MM.1S (cell line): ENCODE results near the gene DPY19L3.

Experiments
- EZH2 ChIP-seq: fragments of 300-600 bp; sonication (generic); optimal IDR thresholded peaks from 2 replicates; pipeline ENCODE3; 2017; ENCODE audit warnings: low read depth, mild to moderate bottlenecking, antibody characterized with exemption, low read length, mixed read lengths
- EZH2phosphoT487 ChIP-seq: fragments of 300-600 bp; sonication (generic); IDR thresholded peaks from 2 replicates; pipeline ENCODE4 v1.6.1; 2018; ENCODE audit warnings: antibody characterized with exemption, low read length
- TF ChIP-seq, protein P1 (sequence below): fragments of 300-600 bp; sonication (generic); IDR thresholded peaks from 2 replicates; pipeline ENCODE4 v1.5.1; 2016; ENCODE audit warnings: antibody characterized with exemption, low read length, mixed read lengths

- TF ChIP-seq, protein P1, sequence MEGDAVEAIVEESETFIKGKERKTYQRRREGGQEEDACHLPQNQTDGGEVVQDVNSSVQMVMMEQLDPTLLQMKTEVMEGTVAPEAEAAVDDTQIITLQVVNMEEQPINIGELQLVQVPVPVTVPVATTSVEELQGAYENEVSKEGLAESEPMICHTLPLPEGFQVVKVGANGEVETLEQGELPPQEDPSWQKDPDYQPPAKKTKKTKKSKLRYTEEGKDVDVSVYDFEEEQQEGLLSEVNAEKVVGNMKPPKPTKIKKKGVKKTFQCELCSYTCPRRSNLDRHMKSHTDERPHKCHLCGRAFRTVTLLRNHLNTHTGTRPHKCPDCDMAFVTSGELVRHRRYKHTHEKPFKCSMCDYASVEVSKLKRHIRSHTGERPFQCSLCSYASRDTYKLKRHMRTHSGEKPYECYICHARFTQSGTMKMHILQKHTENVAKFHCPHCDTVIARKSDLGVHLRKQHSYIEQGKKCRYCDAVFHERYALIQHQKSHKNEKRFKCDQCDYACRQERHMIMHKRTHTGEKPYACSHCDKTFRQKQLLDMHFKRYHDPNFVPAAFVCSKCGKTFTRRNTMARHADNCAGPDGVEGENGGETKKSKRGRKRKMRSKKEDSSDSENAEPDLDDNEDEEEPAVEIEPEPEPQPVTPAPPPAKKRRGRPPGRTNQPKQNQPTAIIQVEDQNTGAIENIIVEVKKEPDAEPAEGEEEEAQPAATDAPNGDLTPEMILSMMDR, result no peak
- TF ChIP-seq EZH2 (no peak), EZH2phosphoT487 (no peak)
These were observed 43.8 kb upstream of the DPY19L3 start for GRCh38 chr19:32361574-32362317.
